NCI-H2171 treated with DMSO at 0.1 percent for 48 hours (cell line): ENCODE data around the gene HMX3.

ENCODE experiments used
- DNase-seq: peaks from one replicate; lab custom pipeline; 2025; lab: John Stamatoyannopoulos, UW

HMX3 gene

GRCh38 chr10:123134343-123134914 lies 1.3 kb upstream of the HMX3 start:
- no peak for DNase-seq

GRCh38 chr10:123134915-123135414 lies 805 bp upstream of the HMX3 start:
- DNase-seq = no peak

GRCh38 chr10:123136221-123136805 lies 543 bp downstream of the HMX3 start:
- no peak for DNase-seq

- DNase-seq = no peak
These were observed 1.3 kb downstream of the HMX3 start for GRCh38 chr10:123136806-123137642.

- DNase-seq = no peak
These were observed 3.4 kb downstream of the HMX3 start for GRCh38 chr10:123139165-123139520.

- no peak for DNase-seq
These were observed 3.9 kb downstream of the HMX3 start for GRCh38 chr10:123139521-123140163.

- no peak for DNase-seq
These were observed 4.6 kb downstream of the HMX3 start for GRCh38 chr10:123140164-123140982.

GRCh38 chr10:123140983-123141390 lies 5.2 kb downstream of the HMX3 start:
- DNase-seq = no peak

- no peak for DNase-seq
These were observed 6.3 kb downstream of the HMX3 start for GRCh38 chr10:123141791-123142700.

- DNase-seq = no peak
These were observed 7.0 kb downstream of the HMX3 start for GRCh38 chr10:123142701-123143161.

- no peak for DNase-seq
These were observed 7.5 kb downstream of the HMX3 start for GRCh38 chr10:123143162-123143824.

GRCh38 chr10:123143825-123144168 lies 8.0 kb downstream of the HMX3 start:
- DNase-seq = no peak

GRCh38 chr10:123144697-123145541 lies 9.1 kb downstream of the HMX3 start:
- DNase-seq = no peak

GRCh38 chr10:123145542-123146012 lies 9.8 kb downstream of the HMX3 start:
- DNase-seq = no peak

GRCh38 chr10:123146013-123146893 lies 10.5 kb downstream of the HMX3 start:
- DNase-seq = no peak

GRCh38 chr10:123146894-123147634 lies 11.3 kb downstream of the HMX3 start:
- DNase-seq = no peak
